Neural cell (in vitro differentiated cells): Measurements from ENCODE around the gene MUC5B. TPM values are rescaled to one million over a fixed set of nuclear protein-coding genes. Genes with fewer than 3 reads are reported as not detected.

Experiments used
- H2AFZ ChIP-seq: fragments of 200-600, 300-800 bp; sonication (generic), shearing (Covaris generic); 2 replicates; pipeline ENCODE4 v1.6.0; 2014; ENCODE audit warnings: low read depth, mild to moderate bottlenecking, antibody characterized with exemption, low read length, moderate library complexity
- H3F3A ChIP-seq: fragments of 200-600 bp; shearing (Covaris generic); 2 replicates; pipeline ENCODE4 v1.6.1; 2016; ENCODE audit warnings: mild to moderate bottlenecking, moderate library complexity, mixed read lengths, antibody characterized with exemption, low read length; ENCODE audit not compliant: insufficient read depth, poor library complexity, severe bottlenecking
- H3K27ac ChIP-seq: fragments of 200-600, 300-800 bp; sonication (generic), shearing (Covaris generic); 2 replicates; pipeline ENCODE4 v1.5.1; 2014; ENCODE audit warnings: mild to moderate bottlenecking, low read length, moderate library complexity
- H3K27me3 ChIP-seq: fragments of 300-800, 200-600 bp; sonication (generic), shearing (Covaris generic); 2 replicates; pipeline ENCODE4 v1.6.0; 2014; ENCODE audit warnings: mild to moderate bottlenecking, low read depth, low read length, moderate library complexity; ENCODE audit not compliant: insufficient read depth
- H3K36me3 ChIP-seq: fragments of 300-800, 200-600 bp; sonication (generic), shearing (Covaris generic); 2 replicates; pipeline ENCODE4 v1.5.1; 2014; ENCODE audit warnings: mild to moderate bottlenecking, antibody characterized with exemption, low read length, moderate library complexity; ENCODE audit not compliant: insufficient read depth
- H3K4me2 ChIP-seq: fragments of 300-800, 200-600 bp; sonication (generic), shearing (Covaris generic); 2 replicates; pipeline ENCODE4 v1.6.0; 2014; ENCODE audit warnings: mild to moderate bottlenecking, low read length
- H3K4me3 ChIP-seq: fragments of 300-800, 200-600 bp; sonication (generic), shearing (Covaris generic); 2 replicates; pipeline ENCODE4 v1.5.1; 2014; ENCODE audit warnings: mild to moderate bottlenecking, low read length, moderate library complexity
- H3K79me2 ChIP-seq: fragments of 200-600 bp; shearing (Covaris generic); replicated peaks from 2 replicates; pipeline ENCODE4 v1.6.0; 2014; ENCODE audit warnings: mild to moderate bottlenecking, low read length, moderate library complexity; ENCODE audit not compliant: insufficient read depth
- H3K9ac ChIP-seq: fragments of 300-800, 200-600 bp; sonication (generic), shearing (Covaris generic); 2 replicates; pipeline ENCODE4 v1.6.1; 2016; ENCODE audit warnings: mild to moderate bottlenecking, low read length, mixed read lengths
- H3K9me2 ChIP-seq: fragments of 200-600 bp; shearing (Covaris generic); 2 replicates; pipeline ENCODE4 v1.6.1; 2016; ENCODE audit warnings: mild to moderate bottlenecking, low read length, mixed read lengths; ENCODE audit not compliant: insufficient read depth
- H3K9me3 ChIP-seq: fragments of 200-600, 300-800 bp; sonication (generic), shearing (Covaris generic); 2 replicates; pipeline ENCODE4 v1.6.1; 2016; ENCODE audit warnings: mild to moderate bottlenecking, mixed run types, low read length, moderate library complexity, mixed read lengths
- H4K20me1 ChIP-seq: fragments of 200-600 bp; shearing (Covaris generic); 2 replicates; pipeline ENCODE4 v1.6.1; 2016; ENCODE audit warnings: mild to moderate bottlenecking, mixed run types; ENCODE audit not compliant: insufficient read depth
- CTCF ChIP-seq: fragments of 450-650 bp; IDR thresholded peaks from 2 replicates; pipeline ENCODE4 v1.5.1; 2014; ENCODE audit warnings: antibody characterized with exemption, mild to moderate bottlenecking, moderate library complexity; ENCODE audit not compliant: poor library complexity, severe bottlenecking
- EP300 ChIP-seq: fragments of 450-650 bp; conservative IDR thresholded peaks from 2 replicates; pipeline ENCODE4 v1.6.1; 2014; ENCODE audit warnings: antibody characterized with exemption, mild to moderate bottlenecking, moderate library complexity; ENCODE audit not compliant: poor library complexity, severe bottlenecking
- EZH2 ChIP-seq: fragments of 200-600, 300-800 bp; shearing (Covaris generic), sonication (generic); IDR thresholded peaks from 2 replicates; pipeline ENCODE4 v1.6.1; 2014; ENCODE audit warnings: antibody characterized with exemption, low read length, borderline replicate concordance, mild to moderate bottlenecking; ENCODE audit not compliant: insufficient read depth, poor library complexity, severe bottlenecking
- MXI1 ChIP-seq: fragments of 450-650 bp; conservative IDR thresholded peaks from 2 replicates; pipeline ENCODE4 v1.6.1; 2014; ENCODE audit warnings: antibody characterized with exemption, mild to moderate bottlenecking; ENCODE audit not compliant: poor library complexity, severe bottlenecking
- POLR2AphosphoS5 ChIP-seq: IDR thresholded peaks from 2 replicates; pipeline ENCODE4 v1.6.1; 2012
- RAD21 ChIP-seq: fragments of 450-650 bp; conservative IDR thresholded peaks from 2 replicates; pipeline ENCODE4 v1.6.1; 2014; ENCODE audit warnings: antibody characterized with exemption, mild to moderate bottlenecking, moderate library complexity
- REST ChIP-seq: IDR thresholded peaks from 2 replicates; pipeline ENCODE4 v1.6.1; 2012; ENCODE audit warnings: borderline replicate concordance
- SMC3 ChIP-seq: fragments of 450-650 bp; conservative IDR thresholded peaks from 2 replicates; pipeline ENCODE4 v1.6.1; 2014; ENCODE audit warnings: antibody characterized with exemption, mild to moderate bottlenecking, moderate library complexity; ENCODE audit not compliant: poor library complexity
- TAF1 ChIP-seq: IDR thresholded peaks from 2 replicates; pipeline ENCODE4 v1.6.1; 2012; ENCODE audit warnings: low read depth
- polyA plus RNA-seq: library from polyadenylated mRNA; depleted of rRNA; stranded (reverse); fragments of >200 nt; gene quantifications from 2 replicates; pipeline ENCODE4 v1.2.3, GENCODE V29; 2014

MUC5B gene
- polyA plus RNA-seq, 1 donor from 2014 or later = not detected

GRCh38 chr11:1261241-1262071 is 38.6 kb downstream of the MUC5B start:
- Histone ChIP-seq H3K4me2 (no peak overlapping the region), H2AFZ (no peak overlapping the region), H3K9me2 (no peaks in the 10 kb centered on the region), H4K20me1 (no peaks in the 10 kb centered on the region), H3F3A (no peaks in the 10 kb centered on the region), H3K36me3 (no peaks in the 10 kb centered on the region), H3K27ac (no peak overlapping the region), H3K27me3 (no peaks in the 10 kb centered on the region), H3K9ac (peak overlapping the region; percentile 62), H3K79me2 (no peaks in the 10 kb centered on the region), H3K9me3 (no peaks in the 10 kb centered on the region), H3K4me3 (peak overlapping the region; percentile 63)
- TF ChIP-seq POLR2AphosphoS5 (no peak), TAF1 (no peak)

- Histone ChIP-seq H3K9me3 (no peaks in the 10 kb centered on the region), H3K9me2 (no peaks in the 10 kb centered on the region), H4K20me1 (no peaks in the 10 kb centered on the region), H2AFZ (peak overlapping the region; percentile 33), H3K27ac (peak overlapping the region; percentile 42), H3K4me2 (peak overlapping the region; percentile 19), H3K27me3 (no peaks in the 10 kb centered on the region), H3K4me3 (peak overlapping the region; percentile 63), H3K9ac (peak overlapping the region; percentile 62), H3K36me3 (no peaks in the 10 kb centered on the region), H3F3A (no peaks in the 10 kb centered on the region), H3K79me2 (no peaks in the 10 kb centered on the region)
- TF ChIP-seq CTCF = no peak
- no peak for TF ChIP-seq EZH2
- no peak for TF ChIP-seq TAF1
- no peak for TF ChIP-seq REST
- peak; percentile 63 for TF ChIP-seq POLR2AphosphoS5
- peak; percentile 55 for TF ChIP-seq MXI1
- no peak for TF ChIP-seq SMC3
- no peak for TF ChIP-seq RAD21
- peak; percentile 39 for TF ChIP-seq EP300
Observed at GRCh38 chr11:1262172-1263006, 39.5 kb downstream of the MUC5B start.
